GM12878 (cell line): ENCODE measurements around the gene FUBP3. TPM values are rescaled to one million over a fixed set of nuclear protein-coding genes. Genes with fewer than 3 reads are reported as not detected.

Experiments used
- ATAC-seq: fragments of 200-7000 bp; cut with Tn5 transposase; 3 replicates; pipeline ENCODE4 v1.9.1; 2020; ENCODE audit warnings: mild to moderate bottlenecking, moderate library complexity
- BruUV-seq: library from RNA; stranded (reverse); fragments of 400-500 nt; replicated peaks from 2 replicates; lab custom pipeline; 2021; lab: Mats Ljungman, UMichigan
- CTCF ChIA-PET: fragments of 300-600 bp; sonication (Branson Sonifier 250); formaldehyde crosslinking; extraction: SDS; loops from one replicate; lab custom pipeline; 2021; ENCODE audit warnings: inconsistent platforms; lab: Yijun Ruan, JAX
- POLR2A ChIA-PET: fragments of 350-600 bp; formaldehyde crosslinking; extraction: SDS; loops from one replicate; lab custom pipeline; 2021; ENCODE audit warnings: inconsistent platforms; lab: Charles Lee
- RAD21 ChIA-PET: fragments of 300-600 bp; sonication (Branson Sonifier 250); formaldehyde crosslinking; loops from one replicate; lab custom pipeline; 2023; ENCODE audit warnings: antibody characterized with exemption; ENCODE audit not compliant: unreplicated experiment; lab: Charles Lee
- SMC1A ChIA-PET: fragments of 300-600 bp; sonication (Branson Sonifier 250); formaldehyde crosslinking; loops from one replicate; lab custom pipeline; 2023; ENCODE audit not compliant: unreplicated experiment, uncharacterized antibody; lab: Charles Lee
- DNase-seq: peaks from one replicate; pipeline ENCODE4 v3.0.0-alpha.2; 2011; ENCODE audit warnings: low read depth, low spot score
- FAIRE-seq: peaks from 3 replicates; lab custom pipeline; 2011; peaks lifted over from hg19 to GRCh38; lab: Jason Lieb, UNC
- H2AFZ ChIP-seq: 2 replicates; pipeline ENCODE4 v1.6.0; 2011; ENCODE audit warnings: low read depth, low read length, control low read depth; ENCODE audit not compliant: control insufficient read depth
- H3K27ac ChIP-seq: 2 replicates; pipeline ENCODE4 v1.5.1; 2011; ENCODE audit warnings: control low read depth; ENCODE audit not compliant: control insufficient read depth, insufficient read depth
- H3K27me3 ChIP-seq, 2 experiments: replicated peaks in 1 of 2; 2 replicates each; pipeline versions ENCODE4 v1.6.0 to v1.6.1; 2011; ENCODE audit warnings: low read length in 1 of 2; ENCODE audit not compliant: control insufficient read depth in 2 of 2, insufficient read depth in 2 of 2
- H3K36me3 ChIP-seq, 2 experiments: 2 replicates each; pipeline ENCODE4 v1.5.1; 2011; ENCODE audit warnings: low read length in 1 of 2; ENCODE audit not compliant: control insufficient read depth in 2 of 2, insufficient read depth in 2 of 2
- H3K4me1 ChIP-seq: 2 replicates; pipeline ENCODE4 v1.6.1; 2011; ENCODE audit warnings: mild to moderate bottlenecking, low read length, moderate library complexity, mixed read lengths; ENCODE audit not compliant: control insufficient read depth, insufficient read depth
- H3K4me2 ChIP-seq: 2 replicates; pipeline ENCODE4 v1.6.0; 2011; ENCODE audit warnings: control low read depth; ENCODE audit not compliant: control insufficient read depth, insufficient read depth
- H3K4me3 ChIP-seq: fragments of 200-600 bp; sonication (generic); 2 replicates; pipeline ENCODE4 v1.5.1; 2016
- H3K79me2 ChIP-seq: 2 replicates; pipeline ENCODE4 v1.6.0; 2011; ENCODE audit warnings: low read length; ENCODE audit not compliant: control insufficient read depth, insufficient read depth
- H3K9ac ChIP-seq: 2 replicates; pipeline ENCODE4 v1.8.0; 2011; ENCODE audit warnings: low read length, control low read depth, mixed read lengths; ENCODE audit not compliant: control insufficient read depth, insufficient read depth
- H3K9me3 ChIP-seq: replicated peaks from 3 replicates; pipeline ENCODE4 v1.5.1; 2011; ENCODE audit warnings: mild to moderate bottlenecking, low read length; ENCODE audit not compliant: control insufficient read depth, insufficient read depth
- H4K20me1 ChIP-seq: 2 replicates; pipeline ENCODE4 v1.6.0; 2011; ENCODE audit not compliant: control insufficient read depth, insufficient read depth
- E2F8 ChIP-seq: fragments of 450-650 bp; IDR thresholded peaks from 2 replicates; pipeline ENCODE4 v1.6.1; 2018; ENCODE audit warnings: mild to moderate bottlenecking, low read depth, moderate library complexity; ENCODE audit not compliant: partially characterized antibody
- HDAC2 ChIP-seq: fragments of 200-600 bp; sonication (generic); IDR thresholded peaks from 2 replicates; pipeline ENCODE4 v1.6.1; 2017
- IKZF1 ChIP-seq: fragments of 450-650 bp; conservative IDR thresholded peaks from 2 replicates; pipeline ENCODE4 v1.6.1; 2017; ENCODE audit warnings: antibody characterized with exemption, mild to moderate bottlenecking
- JUNB ChIP-seq: IDR thresholded peaks from 2 replicates; pipeline ENCODE4 v1.6.1; 2016; ENCODE audit warnings: antibody characterized with exemption, mild to moderate bottlenecking
- KLF5 ChIP-seq: fragments of 450-650 bp; IDR thresholded peaks from 2 replicates; pipeline ENCODE4 v1.6.1; 2014; ENCODE audit warnings: mild to moderate bottlenecking; ENCODE audit not compliant: partially characterized antibody
- MYB ChIP-seq: fragments of 150-350 bp; IDR thresholded peaks from 2 replicates; pipeline ENCODE4 v1.6.1; 2014; ENCODE audit warnings: mild to moderate bottlenecking, low read depth, low read length, borderline replicate concordance
- PAX8 ChIP-seq: fragments of 450-650 bp; IDR thresholded peaks from 2 replicates; pipeline ENCODE4 v1.6.1; 2017; ENCODE audit warnings: mild to moderate bottlenecking, moderate library complexity
- PKNOX1 ChIP-seq: fragments of 450-650 bp; IDR thresholded peaks from 2 replicates; pipeline ENCODE4 v1.6.1; 2016; ENCODE audit warnings: mild to moderate bottlenecking
- POLR2AphosphoS5 ChIP-seq: IDR thresholded peaks from 2 replicates; pipeline ENCODE4 v1.6.1; 2011; ENCODE audit warnings: mild to moderate bottlenecking, low read length, inconsistent platforms
- RBBP5 ChIP-seq: fragments of 200-600 bp; sonication (generic); conservative IDR thresholded peaks from 2 replicates; pipeline ENCODE4 v1.6.1; 2016
- RFX5 ChIP-seq: IDR thresholded peaks from 2 replicates; pipeline ENCODE4 v1.6.1; 2011; ENCODE audit warnings: low read depth, low read length, improper control_type of control experiment
- TARDBP ChIP-seq: IDR thresholded peaks from 2 replicates; pipeline ENCODE4 v1.6.1; 2016; ENCODE audit warnings: borderline replicate concordance
- TBL1XR1 ChIP-seq: IDR thresholded peaks from 2 replicates; pipeline ENCODE4 v1.6.1; 2012; ENCODE audit warnings: low read depth, low read length, improper control_type of control experiment
- TCF7 ChIP-seq: IDR thresholded peaks from 2 replicates; pipeline ENCODE4 v1.6.1; 2014; ENCODE audit warnings: antibody characterized with exemption, borderline replicate concordance
- YY1 ChIP-seq: IDR thresholded peaks from 2 replicates; pipeline ENCODE4 v1.6.1; 2011; ENCODE audit warnings: low read depth, mild to moderate bottlenecking, low read length
- ZBTB4 ChIP-seq: fragments of 450-650 bp; formaldehyde crosslinking; IDR thresholded peaks from 2 replicates; pipeline ENCODE4 v1.4.0; 2022; ENCODE audit warnings: mild to moderate bottlenecking, moderate library complexity
- ZNF384 ChIP-seq: IDR thresholded peaks from 2 replicates; pipeline ENCODE4 v1.6.1; 2012; ENCODE audit warnings: low read depth, mild to moderate bottlenecking, low read length, improper control_type of control experiment, borderline replicate concordance
- WGBS: methylation state at CpG from one replicate; pipeline ENCODE4 v1.1.6; 2016; ENCODE audit warnings: low lambda C conversion rate; ENCODE audit not compliant: insufficient replicate concordance, insufficient coverage; ENCODE audit errors: missing lambda C conversion rate; 5-methylcytosine and 5-hydroxymethylcytosine counted together
- in situ Hi-C: fragments of 300-500 bp; cut with MboI; formaldehyde crosslinking; loops from 9 replicates; pipeline ENCODE4 v1.14.3; 2018; ENCODE audit warnings: mixed read lengths
- intact Hi-C: fragments of 100-400 bp; cut with micrococcal nuclease; formaldehyde crosslinking; loops from one replicate; pipeline ENCODE4 v1.14.2; 2022; ENCODE audit not compliant: unreplicated experiment
- polyA plus RNA-seq, 11 experiments: library from polyadenylated mRNA; depleted of rRNA in 4 of 11; unstranded in 6 of 11; stranded (reverse) in 5 of 11; fragments of >200 nt; fragmentation: Nextera tagmentation in 4 of 11; fragmentation: Illumina TruSeq in 1 of 11; extraction: Ambion mirVana in 4 of 11; extraction: Trizol in 1 of 11; gene quantifications; 1 replicate in 1 of 11; 2 replicates in 10 of 11; pipeline versions ENCODE4 v1.2.1 to v1.2.3, GENCODE V29; 2011 to 2016; ENCODE audit warnings: inconsistent platforms in 2 of 11, missing spikeins in 2 of 11, low read depth in 1 of 11
- total RNA-seq, 4 experiments: library from RNA; depleted of rRNA in 3 of 4; stranded (reverse); fragments of >200 nt in 3 of 4; fragmentation: Illumina TruSeq in 1 of 4; extraction: Trizol in 1 of 4; gene quantifications; 2 replicates each; pipeline versions ENCODE4 v1.2.1 to v1.2.3, GENCODE V29; 2013 to 2021

FUBP3 gene
- total and polyA plus RNA-seq, 10 of the 15 experiments (the other 5 are each of a cell fraction or from before 2014, with no cell fraction given), result 2.4 to 49.4 (median 37.2) TPM

- no peak for TF ChIP-seq E2F8
- TF ChIP-seq PKNOX1, result no peak
- TF ChIP-seq MYB, result no peak
- TF ChIP-seq HDAC2, result no peak
These were observed 55.9 kb downstream of the FUBP3 start (continued) for GRCh38 chr9:130635306-130635705.

GRCh38 chr9:130635721-130636647, 56.6 kb downstream of the FUBP3 start:
- no peaks in the 10 kb centered on the region for H3K27me3 ChIP-seq
- no peak overlapping the region for H3K9ac ChIP-seq
- no peak for FAIRE-seq
- no peak for DNase-seq
- H3K9me3 ChIP-seq, result no peaks in the 10 kb centered on the region
- no peak overlapping the region for H3K4me3 ChIP-seq
- H3K4me1 ChIP-seq, result no peaks in the 10 kb centered on the region
- in situ Hi-C loops, result no loop called here
- H3K27ac ChIP-seq, result no peak overlapping the region
- no peak for ATAC-seq
- H3K36me3 ChIP-seq, result peaks cover 4 to 34% of the 10 kb centered on the region in 2 experiments
- H2AFZ ChIP-seq, result no peak overlapping the region
- no peaks in the 10 kb centered on the region for H4K20me1 ChIP-seq
- ChIA-PET CTCF (no interaction called here), POLR2A (no interaction called here), SMC1A (no interaction called here), RAD21 (no interaction called here)
- H3K4me2 ChIP-seq, result no peak overlapping the region
- intact Hi-C loops, result no loop called here
- H3K79me2 ChIP-seq, result no peaks in the 10 kb centered on the region
- BruUV-seq, result no TSS peak
- WGBS, result 93% methylated on average over 33 of the region's 33 CpGs
- TF ChIP-seq JUNB (no peak), PAX8 (no peak), YY1 (no peak), TCF7 (no peak), TBL1XR1 (no peak), KLF5 (no peak), RFX5 (no peak), POLR2AphosphoS5 (no peak), ZNF384 (no peak), TARDBP (no peak), RBBP5 (no peak), ZBTB4 (no peak), IKZF1 (no peak)
